K562 (cell line): ENCODE measurements around the gene B4GALT7. TPM values are rescaled to one million over a fixed set of nuclear protein-coding genes. Genes with fewer than 3 reads are reported as not detected.

Experiments used
- ATAC-seq: fragments of 200-7000 bp; cut with Tn5 transposase; 3 replicates; pipeline ENCODE4 v1.9.1; 2020; ENCODE audit warnings: moderate library complexity
- BruUV-seq: library from RNA; stranded (reverse); fragments of 400-500 nt; replicated peaks from 2 replicates; lab custom pipeline; 2021; lab: Mats Ljungman, UMichigan
- CTCF ChIA-PET: fragments of 300-600 bp; formaldehyde crosslinking; extraction: SDS; loops from one replicate; lab custom pipeline; 2021; ENCODE audit warnings: low intra/inter-chr PET ratio; lab: Yijun Ruan, JAX
- POLR2A ChIA-PET: fragments of 300-600, 350-650 bp; sonication (Branson Sonifier 250); formaldehyde crosslinking; extraction: SDS; loops from one replicate; lab custom pipeline; 2021; ENCODE audit warnings: antibody characterized with exemption, inconsistent platforms; lab: Yijun Ruan, JAX
- DNase-seq, 4 experiments: peaks; one replicate each; pipeline versions ENCODE4 v3.0.0 to v3.0.0-alpha.2; 2011 to 2018; ENCODE audit warnings: low spot score in 3 of 4, mixed read lengths in 3 of 4; ENCODE audit errors: extremely low read depth in 1 of 4
- FAIRE-seq: peaks from 2 replicates; lab custom pipeline; 2011; peaks lifted over from hg19 to GRCh38; lab: Jason Lieb, UNC
- H2AFZ ChIP-seq: 2 replicates; pipeline ENCODE4 v1.6.0; 2011; ENCODE audit warnings: low read depth, low read length, control low read depth, inconsistent platforms
- H3K27ac ChIP-seq: fragments of 200-600 bp; 3 replicates; pipeline ENCODE4 v1.8.0; 2011; ENCODE audit warnings: low read depth, mild to moderate bottlenecking, control low read depth, inconsistent platforms, low read length, moderate library complexity, mixed read lengths; ENCODE audit errors: extremely low read depth
- H3K27me3 ChIP-seq, 2 experiments: fragments of 300-600 bp in 1 of 2; 2 replicates in 1 of 2; 3 replicates in 1 of 2; pipeline versions ENCODE4 v1.6.0 to v1.8.0; 2011; ENCODE audit warnings: inconsistent platforms in 2 of 2, low read length in 2 of 2, mild to moderate bottlenecking in 1 of 2, mixed read lengths in 1 of 2, moderate library complexity in 1 of 2; ENCODE audit not compliant: control insufficient read depth in 2 of 2, insufficient read depth in 2 of 2
- H3K36me3 ChIP-seq: fragments of 300-600 bp; 3 replicates; pipeline ENCODE4 v1.8.0; 2011; ENCODE audit warnings: mild to moderate bottlenecking, low read length, inconsistent platforms; ENCODE audit not compliant: control insufficient read depth, insufficient read depth
- H3K4me1 ChIP-seq, 2 experiments: fragments of 200-600 bp in 1 of 2; replicated peaks in 1 of 2; 2 replicates in 1 of 2; 3 replicates in 1 of 2; pipeline versions ENCODE4 v1.5.1 to v1.8.0; 2011; ENCODE audit warnings: inconsistent platforms in 2 of 2, low read length in 2 of 2, mild to moderate bottlenecking in 1 of 2, mixed read lengths in 1 of 2, moderate library complexity in 1 of 2; ENCODE audit not compliant: control insufficient read depth in 2 of 2, insufficient read depth in 2 of 2
- H3K4me2 ChIP-seq: 2 replicates; pipeline ENCODE4 v1.6.1; 2011; ENCODE audit warnings: low read length, control low read depth, inconsistent platforms, mixed read lengths; ENCODE audit not compliant: insufficient read depth
- H3K4me3 ChIP-seq: fragments of 200-600 bp; sonication (generic), shearing (Covaris generic); 2 replicates; pipeline ENCODE4 v1.5.1; 2016; ENCODE audit warnings: control low read depth, inconsistent platforms
- H3K79me2 ChIP-seq: fragments of 200-600 bp; 3 replicates; pipeline ENCODE4 v1.8.0; 2011; ENCODE audit warnings: low read length, inconsistent platforms; ENCODE audit not compliant: control insufficient read depth, insufficient read depth
- H3K9ac ChIP-seq, 2 experiments: 2 replicates each; pipeline versions ENCODE4 v1.6.0 to v1.6.1; 2011; ENCODE audit warnings: low read depth in 2 of 2, low read length in 2 of 2, control low read depth in 1 of 2, inconsistent platforms in 1 of 2, mild to moderate bottlenecking in 1 of 2, mixed read lengths in 1 of 2; ENCODE audit not compliant: insufficient read depth in 1 of 2
- H3K9me1 ChIP-seq: one replicate; pipeline ENCODE4 v1.6.0; 2011; ENCODE audit warnings: inconsistent platforms, mild to moderate bottlenecking, low read length, moderate library complexity; ENCODE audit not compliant: control insufficient read depth, insufficient read depth
- H3K9me3 ChIP-seq: replicated peaks from 2 replicates; pipeline ENCODE4 v1.5.1; 2011; ENCODE audit warnings: low read depth, low read length, inconsistent platforms; ENCODE audit not compliant: control insufficient read depth, insufficient read depth
- H4K20me1 ChIP-seq: replicated peaks from 2 replicates; pipeline ENCODE4 v1.6.1; 2011; ENCODE audit warnings: low read length, inconsistent platforms, mixed read lengths; ENCODE audit not compliant: control insufficient read depth, insufficient read depth
- ARID4B ChIP-seq: sonication (generic); formaldehyde crosslinking; IDR thresholded peaks from 2 replicates; pipeline ENCODE4 v1.8.0; 2022; ENCODE audit warnings: mild to moderate bottlenecking, missing genetic modification reagents
- CBX2 ChIP-seq: fragments of 200-600 bp; sonication (generic); IDR thresholded peaks from one replicate; pipeline ENCODE4 v1.6.1; 2012; ENCODE audit warnings: mild to moderate bottlenecking, low read length, inconsistent platforms; ENCODE audit not compliant: insufficient read depth, poor library complexity, severe bottlenecking
- CCNT2 ChIP-seq: IDR thresholded peaks from 2 replicates; pipeline ENCODE4 v1.6.1; 2011; ENCODE audit warnings: borderline replicate concordance, low read depth, mild to moderate bottlenecking, moderate library complexity, mixed read lengths, low read length; ENCODE audit not compliant: insufficient read length; ENCODE audit errors: extremely low read depth
- CHD1 ChIP-seq: fragments of 200-600 bp; sonication (generic); IDR thresholded peaks from one replicate; pipeline ENCODE4 v1.6.1; 2012; ENCODE audit warnings: mild to moderate bottlenecking, moderate library complexity, low read length, inconsistent platforms
- IRF1 ChIP-seq: sonication (generic); formaldehyde crosslinking; IDR thresholded peaks from 2 replicates; pipeline ENCODE4 v1.8.0; 2022; ENCODE audit warnings: missing genetic modification reagents, mild to moderate bottlenecking, borderline replicate concordance
- PBX2 ChIP-seq, 2 experiments: IDR thresholded peaks in 1 of 2; conservative IDR thresholded peaks in 1 of 2; 2 replicates each; pipeline ENCODE4 v1.6.1; 2016; ENCODE audit warnings: low read depth in 2 of 2, mild to moderate bottlenecking in 1 of 2, missing compliant biosample characterization in 1 of 2, missing genetic modification characterization in 1 of 2, moderate library complexity in 1 of 2
- SRF ChIP-seq, 2 experiments: fragments of 250-450, 450-650 bp in 1 of 2; sonication (Bioruptor Pico) in 1 of 2; sonication (generic) in 1 of 2; formaldehyde crosslinking; IDR thresholded peaks; 2 replicates each; pipeline versions ENCODE4 v1.5.0 to v1.5.1; 2020 to 2022; ENCODE audit warnings: mild to moderate bottlenecking in 1 of 2, missing genetic modification reagents in 1 of 2
- SRSF9 ChIP-seq: fragments of 200-400 bp; formaldehyde crosslinking; IDR thresholded peaks from 2 replicates; pipeline ENCODE4 v1.6.1; 2017; ENCODE audit warnings: low read depth, low read length, borderline replicate concordance
- ZFPM2 ChIP-seq: fragments of 250-450 bp; sonication (Bioruptor Pico); IDR thresholded peaks from 2 replicates; pipeline ENCODE4 v1.5.1; 2022; ENCODE audit warnings: mild to moderate bottlenecking
- whole genome bisulfite sequencing: fragments of 100-300 bp; shearing (Covaris generic); methylation state at CpG from one replicate; pipeline ENCODE4 v1.1.6; 2016; ENCODE audit warnings: low coverage, mixed read lengths; ENCODE audit not compliant: insufficient coverage; ENCODE audit errors: missing lambda C conversion rate; 5-methylcytosine and 5-hydroxymethylcytosine counted together
- in situ Hi-C: fragments of 300-500 bp; cut with MboI; formaldehyde crosslinking; loops from 4 replicates; pipeline ENCODE4 v1.15.0; 2018; ENCODE audit warnings: inconsistent platforms, mixed read lengths
- intact Hi-C: fragments of 100-400 bp; cut with micrococcal nuclease; formaldehyde crosslinking; loops from 2 replicates; pipeline ENCODE4 v1.14.2; 2022
- polyA plus RNA-seq, 8 experiments: library from polyadenylated mRNA; depleted of rRNA in 4 of 8; stranded (reverse) in 5 of 8; unstranded in 3 of 8; fragments of >200 nt; fragmentation: Nextera tagmentation in 2 of 8; fragmentation: Illumina TruSeq in 1 of 8; extraction: Ambion mirVana in 2 of 8; extraction: Trizol in 1 of 8; gene quantifications; 2 replicates each; pipeline versions ENCODE4 v1.2.1 to v1.2.3, GENCODE V29; 2011 to 2014; ENCODE audit warnings: inconsistent platforms in 1 of 8, missing spikeins in 1 of 8
- total RNA-seq, 7 experiments: library from RNA; depleted of rRNA in 6 of 7; stranded (reverse); fragments of >200 nt in 6 of 7; fragmentation: Illumina TruSeq in 2 of 7; extraction: Trizol in 2 of 7; gene quantifications; 2 replicates each; pipeline versions ENCODE4 v1.2.1 to v1.2.3, GENCODE V29; 2011 to 2021; ENCODE audit warnings: low replicate concordance in 1 of 7
- TF ChIP-seq, protein P1 (sequence below): fragments of 450-650 bp; conservative IDR thresholded peaks from 2 replicates; pipeline ENCODE4 v1.6.1; 2016; ENCODE audit warnings: missing genetic modification characterization, low read depth, mild to moderate bottlenecking, control low read depth, missing compliant biosample characterization

The B4GALT7 gene
- total and polyA plus RNA-seq, 9 of the 15 experiments (the other 6 are each of a cell fraction or from before 2014, with no cell fraction given) = 0.34 to 17.7 (median 9.1) TPM

DNA sequence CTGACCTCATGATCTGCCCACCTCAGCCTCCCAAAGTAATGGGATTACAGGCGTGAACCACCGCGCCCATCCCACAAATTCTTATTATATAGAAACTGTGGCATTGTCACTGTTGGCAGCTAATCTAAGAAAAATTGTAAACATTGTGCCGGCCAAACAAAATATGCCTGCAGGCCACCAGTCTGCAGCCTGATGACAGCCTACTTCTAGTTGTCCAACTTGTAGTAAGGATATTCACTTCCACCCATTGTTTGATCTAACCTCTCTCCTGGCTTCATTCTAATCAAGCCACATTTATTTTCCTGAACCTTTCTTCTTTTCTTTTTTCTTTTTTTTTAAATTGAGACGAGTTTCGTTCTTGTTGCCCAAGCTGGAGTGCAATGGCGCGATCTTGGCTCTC lies 21.6 kb upstream of the B4GALT7 start:
- ChIA-PET POLR2A (interaction anchor here (0.6 kb wide), 1 partner anchor 19 kb away, joined by 3 read pairs; no protein-coding TSS in a partner anchor), CTCF (no interaction called here)
- Histone ChIP-seq H3K4me2 (no peak overlapping the region), H3K4me3 (no peak overlapping the region), H3K27me3 (peaks cover 7 to 21% of the 10 kb centered on the region in 2 experiments; a peak in 4 of 5 replicates), H3K36me3 (no peaks in the 10 kb centered on the region), H3K27ac (no peak overlapping the region), H4K20me1 (no peaks in the 10 kb centered on the region), H3K4me1 (no peaks in the 10 kb centered on the region), H3K9me1 (no peaks in the 10 kb centered on the region), H2AFZ (no peak overlapping the region), H3K9me3 (no peaks in the 10 kb centered on the region), H3K9ac (no peak overlapping the region), H3K79me2 (no peaks in the 10 kb centered on the region)
- in situ Hi-C loops (no loop called here), intact Hi-C loops (no loop called here)
- ATAC-seq (no peak), DNase-seq (no peak), FAIRE-seq (no peak)
- 20% methylated on average over 8 of the region's 8 CpGs for WGBS
- no TSS peak for BruUV-seq
- TF ChIP-seq SRSF9 (no peak), CBX2 (no peak), ZFPM2 (CRISPR knock-in tag) (no peak), CHD1 (no peak), SRF (CRISPR knock-in tag; IDR thresholded peaks at IDR 0.05) (no peak), ARID4B (CRISPR knock-in tag) (no peak), PBX2 (CRISPR knock-in tag; IDR thresholded peaks at IDR 0.05; ENCODE audit: low read depth) (no peak), PBX2 (tag; conservative IDR thresholded peaks at IDR 0.05; ENCODE audit: low read depth) (no peak), CCNT2 (no peak), IRF1 (CRISPR knock-in tag) (no peak)
- TF ChIP-seq, protein P1, sequence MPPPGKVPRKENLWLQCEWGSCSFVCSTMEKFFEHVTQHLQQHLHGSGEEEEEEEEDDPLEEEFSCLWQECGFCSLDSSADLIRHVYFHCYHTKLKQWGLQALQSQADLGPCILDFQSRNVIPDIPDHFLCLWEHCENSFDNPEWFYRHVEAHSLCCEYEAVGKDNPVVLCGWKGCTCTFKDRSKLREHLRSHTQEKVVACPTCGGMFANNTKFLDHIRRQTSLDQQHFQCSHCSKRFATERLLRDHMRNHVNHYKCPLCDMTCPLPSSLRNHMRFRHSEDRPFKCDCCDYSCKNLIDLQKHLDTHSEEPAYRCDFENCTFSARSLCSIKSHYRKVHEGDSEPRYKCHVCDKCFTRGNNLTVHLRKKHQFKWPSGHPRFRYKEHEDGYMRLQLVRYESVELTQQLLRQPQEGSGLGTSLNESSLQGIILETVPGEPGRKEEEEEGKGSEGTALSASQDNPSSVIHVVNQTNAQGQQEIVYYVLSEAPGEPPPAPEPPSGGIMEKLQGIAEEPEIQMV = no peak
